Karpas-422 (cell line): ENCODE data around the gene IGSF10. TPM values are rescaled to one million over a fixed set of nuclear protein-coding genes. Genes with fewer than 3 reads are reported as not detected.
"Not testable (repeated sequence)": the region's sequence is repeated elsewhere in the genome, so short reads cannot be mapped to it uniquely, and the experiment has no call there.

Source experiments
- DNase-seq: peaks from one replicate; pipeline ENCODE4 v3.0.0-alpha.2; 2015
- H2AFZ ChIP-seq: fragments of 200-600 bp; sonication (generic); 2 replicates; pipeline ENCODE4 v1.6.1; 2014; ENCODE audit warnings: antibody characterized with exemption, low read length, mixed read lengths
- H3K27ac ChIP-seq: fragments of 200-600 bp; sonication (generic); 2 replicates; pipeline ENCODE4 v1.5.1; 2014; ENCODE audit warnings: mild to moderate bottlenecking, low read length, moderate library complexity
- H3K27me3 ChIP-seq: fragments of 200-600 bp; sonication (generic); 2 replicates; pipeline ENCODE4 v1.6.1; 2014; ENCODE audit warnings: low read length, mixed read lengths
- H3K36me3 ChIP-seq: fragments of 200-600 bp; sonication (generic); 2 replicates; pipeline ENCODE4 v1.6.1; 2014; ENCODE audit warnings: low read length, mixed read lengths; ENCODE audit not compliant: insufficient read depth
- H3K4me1 ChIP-seq: fragments of 200-600 bp; sonication (generic); 2 replicates; pipeline ENCODE4 v1.6.1; 2014; ENCODE audit warnings: mild to moderate bottlenecking, low read length, mixed read lengths
- H3K4me2 ChIP-seq: fragments of 200-600 bp; sonication (generic); 2 replicates; pipeline ENCODE4 v1.6.1; 2014; ENCODE audit warnings: low read length, low read depth, mild to moderate bottlenecking; ENCODE audit not compliant: poor library complexity, severe bottlenecking
- H3K4me3 ChIP-seq: fragments of 200-600 bp; sonication (generic); 2 replicates; pipeline ENCODE4 v1.5.1; 2014; ENCODE audit warnings: mild to moderate bottlenecking, antibody characterized with exemption, low read length, mixed read lengths
- H3K79me2 ChIP-seq: fragments of 200-600 bp; sonication (generic); 2 replicates; pipeline ENCODE4 v1.6.1; 2014; ENCODE audit warnings: mild to moderate bottlenecking, low read length, mixed read lengths
- H3K9ac ChIP-seq: fragments of 200-600 bp; sonication (generic); 2 replicates; pipeline ENCODE4 v1.6.0; 2014; ENCODE audit warnings: low read length
- H3K9me2 ChIP-seq: fragments of 200-600 bp; sonication (generic), shearing (Covaris generic); replicated peaks from 2 replicates; pipeline ENCODE4 v1.6.0; 2014; ENCODE audit warnings: mild to moderate bottlenecking, low read length, moderate library complexity; ENCODE audit not compliant: insufficient read depth
- H3K9me3 ChIP-seq: fragments of 300-700, 200-600 bp; sonication (generic); 2 replicates; pipeline ENCODE4 v1.6.1; 2014; ENCODE audit warnings: low read length, mixed read lengths
- H4K20me1 ChIP-seq: fragments of 200-600 bp; sonication (generic); 2 replicates; pipeline ENCODE4 v1.6.1; 2014; ENCODE audit warnings: mild to moderate bottlenecking, antibody characterized with exemption, low read length, low read depth; ENCODE audit not compliant: insufficient read depth
- total RNA-seq: library from RNA; depleted of rRNA; stranded (reverse); fragments of >200 nt; shearing (Covaris generic); gene quantifications from 2 replicates; pipeline ENCODE4 v1.2.3, GENCODE V29; 2014; ENCODE audit warnings: low replicate concordance; rRNA removed

Gene IGSF10
- total RNA-seq = 0.07 TPM in 1 of 2 replicates, not detected in the other

GRCh38 chr3:151460774-151461450 lies at the start of gene IGSF10:
TSS of gene IGSF10 (minus strand) at chr3:151461061. CDS start at chr3:151458709, 2,352 bp downstream.
- Histone ChIP-seq H3K27ac (no peak within 1 kb of the TSS), H4K20me1 (no peaks in the 10 kb centered on the region), H3K27me3 (no peaks in the 10 kb centered on the region), H3K9me2 (no peaks in the 10 kb centered on the region), H3K36me3 (no peaks in the 10 kb centered on the region), H3K9me3 (no peaks in the 10 kb centered on the region), H3K79me2 (no peaks in the 10 kb centered on the region), H3K4me2 (no peak within 1 kb of the TSS), H3K4me3 (no peak within 1 kb of the TSS), H3K4me1 (no peaks in the 10 kb centered on the region), H3K9ac (no peak within 1 kb of the TSS), H2AFZ (no peak within 1 kb of the TSS; the same call in 1 of the 2 replicates)
- DNase-seq = no peak

- H3K79me2 ChIP-seq, H3K27me3 ChIP-seq, H3K9me2 ChIP-seq, H3K9me3 ChIP-seq, H3K36me3 ChIP-seq, H4K20me1 ChIP-seq, H3K4me2 ChIP-seq, H3K27ac ChIP-seq, H2AFZ ChIP-seq, H3K4me3 ChIP-seq, DNase-seq, H3K9ac ChIP-seq, H3K4me1 ChIP-seq: not testable (repeated sequence)
Observed at GRCh38 chr3:151509468-151510135, 48.7 kb upstream of the IGSF10 start.

GRCh38 chr3:151504606-151505005 lies 43.7 kb upstream of the IGSF10 start:
- H3K4me2 ChIP-seq = no peak overlapping the region
- no peaks in the 10 kb centered on the region for H3K9me3 ChIP-seq
- no peak for DNase-seq

GRCh38 chr3:151503074-151503473 lies 42.2 kb upstream of the IGSF10 start:
- Histone ChIP-seq H4K20me1 (no peaks in the 10 kb centered on the region), H3K27ac (no peak overlapping the region), H3K4me1 (no peaks in the 10 kb centered on the region), H2AFZ (no peak overlapping the region), H3K9me3 (no peaks in the 10 kb centered on the region), H3K4me3 (no peak overlapping the region), H3K36me3 (no peaks in the 10 kb centered on the region), H3K4me2 (no peak overlapping the region), H3K79me2 (no peaks in the 10 kb centered on the region), H3K27me3 (no peaks in the 10 kb centered on the region), H3K9ac (no peak overlapping the region), H3K9me2 (no peaks in the 10 kb centered on the region)
- DNase-seq = no peak

More at GRCh38 chr3:151504606-151505005, 43.7 kb upstream of the IGSF10 start:
- H3K4me3 ChIP-seq = no peak overlapping the region
- H3K4me1 ChIP-seq = no peaks in the 10 kb centered on the region
- H3K36me3 ChIP-seq = no peaks in the 10 kb centered on the region
- H3K27me3 ChIP-seq = no peaks in the 10 kb centered on the region
- no peaks in the 10 kb centered on the region for H3K9me2 ChIP-seq
- H3K27ac ChIP-seq = no peak overlapping the region
- no peak overlapping the region for H2AFZ ChIP-seq
- no peaks in the 10 kb centered on the region for H3K79me2 ChIP-seq
- H4K20me1 ChIP-seq = no peaks in the 10 kb centered on the region
- H3K9ac ChIP-seq = no peak overlapping the region

- H3K9me2 ChIP-seq = no peaks in the 10 kb centered on the region
- DNase-seq = no peak
- no peaks in the 10 kb centered on the region for H3K27me3 ChIP-seq
- no peaks in the 10 kb centered on the region for H3K79me2 ChIP-seq
- H2AFZ ChIP-seq = no peak overlapping the region
- no peak overlapping the region for H3K27ac ChIP-seq
- H4K20me1 ChIP-seq = no peaks in the 10 kb centered on the region
- H3K36me3 ChIP-seq = no peaks in the 10 kb centered on the region
- H3K9me3 ChIP-seq = no peaks in the 10 kb centered on the region
- no peak overlapping the region for H3K9ac ChIP-seq
- no peaks in the 10 kb centered on the region for H3K4me1 ChIP-seq
- H3K4me3 ChIP-seq = no peak overlapping the region
- no peak overlapping the region for H3K4me2 ChIP-seq
Observed at GRCh38 chr3:151501923-151502632, 41.2 kb upstream of the IGSF10 start.

GRCh38 chr3:151501171-151501922 lies 40.5 kb upstream of the IGSF10 start:
- Histone ChIP-seq H3K27me3 (no peaks in the 10 kb centered on the region), H3K9ac (no peak overlapping the region), H3K27ac (no peak overlapping the region), H4K20me1 (no peaks in the 10 kb centered on the region), H2AFZ (no peak overlapping the region), H3K79me2 (no peaks in the 10 kb centered on the region), H3K4me3 (no peak overlapping the region), H3K9me3 (no peaks in the 10 kb centered on the region), H3K9me2 (no peaks in the 10 kb centered on the region), H3K4me1 (no peaks in the 10 kb centered on the region), H3K4me2 (no peak overlapping the region), H3K36me3 (no peaks in the 10 kb centered on the region)
- DNase-seq = no peak

GRCh38 chr3:151499168-151499567 lies 38.3 kb upstream of the IGSF10 start:
- no peaks in the 10 kb centered on the region for H3K27me3 ChIP-seq
- H3K4me2 ChIP-seq = no peak overlapping the region
- no peak overlapping the region for H3K4me3 ChIP-seq
- no peaks in the 10 kb centered on the region for H3K9me2 ChIP-seq
- H3K9me3 ChIP-seq = no peaks in the 10 kb centered on the region
- H3K36me3 ChIP-seq = no peaks in the 10 kb centered on the region
- no peaks in the 10 kb centered on the region for H3K4me1 ChIP-seq
- no peak overlapping the region for H2AFZ ChIP-seq
- no peaks in the 10 kb centered on the region for H3K79me2 ChIP-seq
- no peak for DNase-seq
- no peak overlapping the region for H3K27ac ChIP-seq
- H4K20me1 ChIP-seq = no peaks in the 10 kb centered on the region
- no peak overlapping the region for H3K9ac ChIP-seq

GRCh38 chr3:151491525-151491924 lies 30.7 kb upstream of the IGSF10 start:
- Histone ChIP-seq H4K20me1 (no peaks in the 10 kb centered on the region), H3K27me3 (no peaks in the 10 kb centered on the region), H3K4me1 (no peaks in the 10 kb centered on the region), H3K79me2 (no peaks in the 10 kb centered on the region), H3K9me2 (no peaks in the 10 kb centered on the region), H3K27ac (no peak overlapping the region), H3K9ac (no peak overlapping the region), H3K36me3 (no peaks in the 10 kb centered on the region), H2AFZ (no peak overlapping the region), H3K4me3 (no peak overlapping the region), H3K4me2 (no peak overlapping the region), H3K9me3 (no peaks in the 10 kb centered on the region)
- no peak for DNase-seq
